Measurements from ENCODE around the gene LBP.

Gene LBP

GRCh38 chr20:38308447-38308846 is 37.8 kb upstream of the LBP start:
- no peaks in the 10 kb centered on the region for H3K36me3 ChIP-seq (ENCODE audit: control insufficient read depth in 2 of 2, insufficient read depth in 1 of 2, low read length in 2 of 2)
- no peak overlapping the region for H3K4me3 ChIP-seq (ENCODE audit: low read depth, low read length)
- no peak overlapping the region for H3K27ac ChIP-seq (ENCODE audit: extremely low read depth, low read depth, low read length)
- CTCF ChIA-PET = interaction anchor here (1.2 to 1.4 kb wide), 3 partner anchors 14 to 87 kb away, joined by 3 read pairs; no protein-coding TSS in a partner anchor
- TF ChIP-seq ZNF792 (tag by site-specific recombination; IDR thresholded peaks at IDR 0.05) (no peak), IKZF3 (tag by site-specific recombination; IDR thresholded peaks at IDR 0.05) (no peak), ZNF266 (tag by site-specific recombination; IDR thresholded peaks at IDR 0.05; ENCODE audit: low read depth) (no peak), ZBTB17 (tag by site-specific recombination; IDR thresholded peaks at IDR 0.05) (no peak), ZNF560 (tag by site-specific recombination; IDR thresholded peaks at IDR 0.05; ENCODE audit: borderline replicate concordance) (no peak), ZNF354C (tag by site-specific recombination; IDR thresholded peaks at IDR 0.05; ENCODE audit: borderline replicate concordance, low read depth) (no peak), ZNF837 (tag by site-specific recombination; IDR thresholded peaks at IDR 0.05) (no peak), ZFP69B (tag by site-specific recombination; IDR thresholded peaks at IDR 0.05) (no peak), ZBTB20 (tag by site-specific recombination; IDR thresholded peaks at IDR 0.05) (no peak), GLIS2 (tag by site-specific recombination; IDR thresholded peaks at IDR 0.05) (no peak), ZNF610 (tag by site-specific recombination; IDR thresholded peaks at IDR 0.05; ENCODE audit: borderline replicate concordance) (no peak)
- H3K4me1 ChIP-seq (ENCODE audit: control insufficient read depth, insufficient read depth, low read length) = no peaks in the 10 kb centered on the region
- POLR2A ChIA-PET = no interaction called here
- H3K9me3 ChIP-seq (ENCODE audit: control insufficient read depth, insufficient read depth, low read depth, low read length) = no peaks in the 10 kb centered on the region

GRCh38 chr20:38311091-38311490 is 35.2 kb upstream of the LBP start:
- H3K36me3 ChIP-seq (ENCODE audit: control insufficient read depth in 2 of 2, insufficient read depth in 1 of 2, low read length in 2 of 2) = no peaks in the 10 kb centered on the region
- no peak overlapping the region for H3K27ac ChIP-seq (ENCODE audit: extremely low read depth, low read depth, low read length)
- H3K9me3 ChIP-seq (ENCODE audit: control insufficient read depth, insufficient read depth, low read depth, low read length) = no peaks in the 10 kb centered on the region
- ChIA-PET CTCF (interaction anchor here (0.7 to 0.9 kb wide), 2 partner anchors 12 kb away, joined by 3 read pairs; no protein-coding TSS in a partner anchor), POLR2A (no interaction called here)
- H3K4me3 ChIP-seq (ENCODE audit: low read depth, low read length) = no peak overlapping the region
- TF ChIP-seq ZNF514 (tag by site-specific recombination; IDR thresholded peaks at IDR 0.05) (no peak), ZSCAN4 (tag by site-specific recombination; IDR thresholded peaks at IDR 0.05) (no peak), ZNF837 (tag by site-specific recombination; IDR thresholded peaks at IDR 0.05) (no peak), ZNF488 (tag by site-specific recombination; IDR thresholded peaks at IDR 0.05) (no peak), ZNF404 (tag by site-specific recombination; IDR thresholded peaks at IDR 0.05) (no peak), ZBTB6 (tag by site-specific recombination; IDR thresholded peaks at IDR 0.05) (no peak), GLIS2 (tag by site-specific recombination; IDR thresholded peaks at IDR 0.05) (no peak), ZNF529 (tag by site-specific recombination; IDR thresholded peaks at IDR 0.05; ENCODE audit: insufficient replicate concordance) (no peak)
- H3K4me1 ChIP-seq (ENCODE audit: control insufficient read depth, insufficient read depth, low read length) = no peaks in the 10 kb centered on the region

- Histone ChIP-seq H3K27ac (ENCODE audit: extremely low read depth, low read depth, low read length) (no peak overlapping the region), H3K4me3 (ENCODE audit: low read depth, low read length) (no peak overlapping the region), H3K4me1 (ENCODE audit: control insufficient read depth, insufficient read depth, low read length) (no peaks in the 10 kb centered on the region), H3K36me3 (ENCODE audit: control insufficient read depth in 2 of 2, insufficient read depth in 1 of 2, low read length in 2 of 2) (no peaks in the 10 kb centered on the region), H3K9me3 (ENCODE audit: control insufficient read depth, insufficient read depth, low read depth, low read length) (no peaks in the 10 kb centered on the region)
- no peak for TF ChIP-seq ZNF366 (tag by site-specific recombination; conservative IDR thresholded peaks at IDR 0.05)
- no peak for TF ChIP-seq GLIS2 (tag by site-specific recombination; IDR thresholded peaks at IDR 0.05)
- 0 out of 2 replicates have a peak, but pooled peaks have one; percentile 12 for TF ChIP-seq ZNF623 (tag by site-specific recombination; IDR thresholded peaks at IDR 0.05)
- CTCF ChIA-PET = interaction anchor here (0.7 kb wide), 1 partner anchor 13 kb away, joined by 3 read pairs; no protein-coding TSS in a partner anchor
- POLR2A ChIA-PET = no interaction called here
Measured at GRCh38 chr20:38311491-38311890, 34.8 kb upstream of the LBP start.
